GM23338 (cell line): ENCODE data around the gene PPP1R9B. TPM values are rescaled to one million over a fixed set of nuclear protein-coding genes. Genes with fewer than 3 reads are reported as not detected.

Source experiments
- ATAC-seq: fragments of 200-7000 bp; cut with Tn5 transposase; 3 replicates; pipeline ENCODE4 v1.9.1; 2020
- DNase-seq: peaks from one replicate; pipeline ENCODE4 v3.0.0-alpha.2; 2015; ENCODE audit warnings: low spot score
- H2AFZ ChIP-seq: fragments of 200-600 bp; sonication (generic); 2 replicates; pipeline ENCODE4 v1.8.0; 2016; ENCODE audit warnings: antibody characterized with exemption, mild to moderate bottlenecking, moderate library complexity
- H3F3A ChIP-seq: fragments of 200-600 bp; sonication (generic); replicated peaks from 2 replicates; pipeline ENCODE4 v1.8.0; 2017; ENCODE audit warnings: antibody characterized with exemption, mixed run types, low read depth
- H3K27ac ChIP-seq: fragments of 200-600 bp; sonication (generic); 2 replicates; pipeline ENCODE4 v1.6.1; 2016; ENCODE audit warnings: low read depth
- H3K27me3 ChIP-seq: fragments of 200-600 bp; sonication (generic); 2 replicates; pipeline ENCODE4 v1.8.0; 2016; ENCODE audit warnings: mild to moderate bottlenecking, mixed run types, moderate library complexity; ENCODE audit not compliant: insufficient read depth
- H3K36me3 ChIP-seq: fragments of 200-600 bp; sonication (generic); 2 replicates; pipeline ENCODE4 v1.8.0; 2016; ENCODE audit warnings: mild to moderate bottlenecking; ENCODE audit not compliant: insufficient read depth
- H3K4me1 ChIP-seq: fragments of 200-600 bp; sonication (generic); 2 replicates; pipeline ENCODE4 v1.8.0; 2016; ENCODE audit warnings: mild to moderate bottlenecking, moderate library complexity; ENCODE audit not compliant: insufficient read depth
- H3K4me2 ChIP-seq: fragments of 200-600 bp; sonication (generic); 2 replicates; pipeline ENCODE4 v1.7.1; 2017; ENCODE audit warnings: mixed run types
- H3K4me3 ChIP-seq: fragments of 200-600 bp; sonication (generic); 2 replicates; pipeline ENCODE4 v1.6.1; 2016; ENCODE audit warnings: mixed run types
- H3K79me2 ChIP-seq: fragments of 200-600 bp; sonication (generic); replicated peaks from 2 replicates; pipeline ENCODE4 v1.8.0; 2017; ENCODE audit warnings: mild to moderate bottlenecking; ENCODE audit not compliant: insufficient read depth
- H3K9me2 ChIP-seq: fragments of 200-600 bp; sonication (generic); 2 replicates; pipeline ENCODE4 v1.8.0; 2017; ENCODE audit not compliant: insufficient read depth
- H4K20me1 ChIP-seq: fragments of 200-600 bp; sonication (generic); replicated peaks from 2 replicates; pipeline ENCODE4 v1.8.0; 2017; ENCODE audit warnings: mild to moderate bottlenecking; ENCODE audit not compliant: insufficient read depth
- H3K27ac Mint-ChIP-seq: 2 replicates; pipeline ENCODE4 v1.8.0; 2020; ENCODE audit warnings: inconsistent platforms, mild to moderate bottlenecking, moderate library complexity, mixed read lengths
- H3K27me3 Mint-ChIP-seq: 3 replicates; pipeline ENCODE4 v1.8.0; 2022; ENCODE audit warnings: low read depth, mild to moderate bottlenecking, moderate library complexity, mixed read lengths, inconsistent platforms; ENCODE audit not compliant: insufficient read depth, poor library complexity
- H3K36me3 Mint-ChIP-seq: 3 replicates; pipeline ENCODE4 v1.8.0; 2021; ENCODE audit warnings: low read depth, mild to moderate bottlenecking, inconsistent platforms, moderate library complexity, mixed read lengths
- H3K4me1 Mint-ChIP-seq: 3 replicates; pipeline ENCODE4 v1.8.0; 2020; ENCODE audit warnings: mild to moderate bottlenecking, inconsistent platforms, mixed read lengths
- H3K4me3 Mint-ChIP-seq: 3 replicates; pipeline ENCODE4 v1.8.0; 2021; ENCODE audit warnings: moderate library complexity, mild to moderate bottlenecking, inconsistent platforms, mixed read lengths
- H3K9me3 Mint-ChIP-seq: 3 replicates; pipeline ENCODE4 v1.8.0; 2020; ENCODE audit warnings: moderate library complexity, mild to moderate bottlenecking, inconsistent platforms, mixed read lengths
- CREB1 ChIP-seq: fragments of 250-450 bp; sonication (Bioruptor Pico); IDR thresholded peaks from 2 replicates; pipeline ENCODE4 v1.5.0; 2020; ENCODE audit warnings: low read depth, mild to moderate bottlenecking, moderate library complexity
- EZH2 ChIP-seq: fragments of 200-600 bp; sonication (generic); IDR thresholded peaks from one replicate; pipeline ENCODE4 v1.8.0; 2017; ENCODE audit warnings: antibody characterized with exemption, mild to moderate bottlenecking, low read depth; ENCODE audit not compliant: unreplicated experiment
- EZH2phosphoT487 ChIP-seq: fragments of 200-600 bp; sonication (generic); IDR thresholded peaks from one replicate; pipeline ENCODE4 v1.8.1; 2018; ENCODE audit warnings: antibody characterized with exemption; ENCODE audit not compliant: unreplicated experiment
- JUNB ChIP-seq: IDR thresholded peaks from one replicate; pipeline ENCODE4 v1.6.1; 2016; ENCODE audit warnings: antibody characterized with exemption; ENCODE audit not compliant: unreplicated experiment
- NANOG ChIP-seq: IDR thresholded peaks from 2 replicates; pipeline ENCODE4 v1.6.1; 2016; ENCODE audit warnings: antibody characterized with exemption, borderline replicate concordance
- POLR2AphosphoS5 ChIP-seq: IDR thresholded peaks from 2 replicates; pipeline ENCODE4 v1.6.1; 2016; ENCODE audit warnings: antibody characterized with exemption, low read depth
- STAT1 ChIP-seq: IDR thresholded peaks from one replicate; pipeline ENCODE4 v1.6.1; 2016; ENCODE audit warnings: antibody characterized with exemption; ENCODE audit not compliant: unreplicated experiment
- ZNF114 ChIP-seq: fragments of 250-450 bp; sonication (Bioruptor Pico); IDR thresholded peaks from 2 replicates; pipeline ENCODE4 v1.5.0; 2020; ENCODE audit warnings: mild to moderate bottlenecking, moderate library complexity
- ZNF331 ChIP-seq: fragments of 250-450 bp; sonication (Bioruptor Pico); IDR thresholded peaks from 2 replicates; pipeline ENCODE4 v1.5.0; 2020; ENCODE audit warnings: low read depth, mild to moderate bottlenecking, moderate library complexity
- polyA plus RNA-seq: library from polyadenylated mRNA; unstranded; fragments of >200 nt; fragmentation: Nextera tagmentation; extraction: Ambion mirVana; gene quantifications from 2 replicates; pipeline ENCODE4 v1.2.1, GENCODE V29; 2016
- total RNA-seq: library from RNA; depleted of rRNA; stranded (reverse); fragments of >200 nt; shearing (Covaris generic); gene quantifications from 2 replicates; pipeline ENCODE4 v1.2.3, GENCODE V29; 2014
- TF ChIP-seq, protein P1 (sequence below): IDR thresholded peaks from 2 replicates; pipeline ENCODE4 v1.6.1; 2016; ENCODE audit warnings: antibody characterized with exemption
- TF ChIP-seq, protein P2 (sequence below): IDR thresholded peaks from one replicate; pipeline ENCODE4 v1.6.1; 2018; ENCODE audit warnings: antibody characterized with exemption; ENCODE audit not compliant: unreplicated experiment
- TF ChIP-seq, protein P3 (sequence below): fragments of 250-450 bp; sonication (Bioruptor Pico); IDR thresholded peaks from 2 replicates; pipeline ENCODE4 v1.5.0; 2020; ENCODE audit warnings: mild to moderate bottlenecking, moderate library complexity
- TF ChIP-seq, protein P4 (sequence below), 2 experiments: fragments of 200-600 bp in 1 of 2; sonication (generic) in 1 of 2; conservative IDR thresholded peaks; 2 replicates each; pipeline versions ENCODE4 v1.5.1 to v1.6.1; 2016 to 2017; ENCODE audit warnings: antibody characterized with exemption in 2 of 2, low read depth in 2 of 2, mild to moderate bottlenecking in 2 of 2, moderate library complexity in 1 of 2

Gene PPP1R9B
- total and polyA plus RNA-seq, 2 experiments from 2014 or later = 2.1 to 10.5 TPM

DNA sequence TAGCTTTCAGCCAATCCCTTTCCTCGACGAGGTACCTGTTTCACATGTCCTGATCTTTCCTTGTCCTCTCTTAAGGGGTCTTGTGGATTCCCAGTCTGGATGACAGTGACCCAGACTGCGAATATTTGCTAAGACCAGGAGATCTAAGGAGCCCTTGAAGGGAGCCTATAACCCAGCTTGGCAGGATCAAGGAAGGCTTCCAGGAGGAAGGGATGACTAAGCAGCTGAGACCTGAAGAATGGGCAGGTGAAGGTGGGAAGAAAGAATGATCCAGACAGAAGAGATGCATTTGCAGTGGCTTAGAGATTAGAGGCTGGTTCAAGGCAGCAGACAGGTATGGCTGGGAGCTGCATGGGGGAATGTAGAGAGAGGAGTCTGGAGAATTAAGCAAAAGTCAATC is 57.2 kb downstream of the PPP1R9B start:
- no peaks in the 10 kb centered on the region for H3K27me3 ChIP-seq
- H3F3A ChIP-seq = no peaks in the 10 kb centered on the region
- H3K4me1 Mint-ChIP-seq = peaks cover 5% of the 10 kb centered on the region
- H3K4me1 ChIP-seq = no peaks in the 10 kb centered on the region
- ATAC-seq (no peak), DNase-seq (no peak)
- TF ChIP-seq, protein P1, sequence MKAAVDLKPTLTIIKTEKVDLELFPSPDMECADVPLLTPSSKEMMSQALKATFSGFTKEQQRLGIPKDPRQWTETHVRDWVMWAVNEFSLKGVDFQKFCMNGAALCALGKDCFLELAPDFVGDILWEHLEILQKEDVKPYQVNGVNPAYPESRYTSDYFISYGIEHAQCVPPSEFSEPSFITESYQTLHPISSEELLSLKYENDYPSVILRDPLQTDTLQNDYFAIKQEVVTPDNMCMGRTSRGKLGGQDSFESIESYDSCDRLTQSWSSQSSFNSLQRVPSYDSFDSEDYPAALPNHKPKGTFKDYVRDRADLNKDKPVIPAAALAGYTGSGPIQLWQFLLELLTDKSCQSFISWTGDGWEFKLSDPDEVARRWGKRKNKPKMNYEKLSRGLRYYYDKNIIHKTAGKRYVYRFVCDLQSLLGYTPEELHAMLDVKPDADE = no peak
- TF ChIP-seq POLR2AphosphoS5 (no peak), NANOG (no peak), JUNB (no peak), CREB1 (CRISPR knock-in tag) (no peak), EZH2 (no peak), STAT1 (no peak), ZNF331 (CRISPR knock-in tag) (no peak), ZNF114 (CRISPR knock-in tag) (no peak), EZH2phosphoT487 (no peak)
- TF ChIP-seq, protein P2, sequence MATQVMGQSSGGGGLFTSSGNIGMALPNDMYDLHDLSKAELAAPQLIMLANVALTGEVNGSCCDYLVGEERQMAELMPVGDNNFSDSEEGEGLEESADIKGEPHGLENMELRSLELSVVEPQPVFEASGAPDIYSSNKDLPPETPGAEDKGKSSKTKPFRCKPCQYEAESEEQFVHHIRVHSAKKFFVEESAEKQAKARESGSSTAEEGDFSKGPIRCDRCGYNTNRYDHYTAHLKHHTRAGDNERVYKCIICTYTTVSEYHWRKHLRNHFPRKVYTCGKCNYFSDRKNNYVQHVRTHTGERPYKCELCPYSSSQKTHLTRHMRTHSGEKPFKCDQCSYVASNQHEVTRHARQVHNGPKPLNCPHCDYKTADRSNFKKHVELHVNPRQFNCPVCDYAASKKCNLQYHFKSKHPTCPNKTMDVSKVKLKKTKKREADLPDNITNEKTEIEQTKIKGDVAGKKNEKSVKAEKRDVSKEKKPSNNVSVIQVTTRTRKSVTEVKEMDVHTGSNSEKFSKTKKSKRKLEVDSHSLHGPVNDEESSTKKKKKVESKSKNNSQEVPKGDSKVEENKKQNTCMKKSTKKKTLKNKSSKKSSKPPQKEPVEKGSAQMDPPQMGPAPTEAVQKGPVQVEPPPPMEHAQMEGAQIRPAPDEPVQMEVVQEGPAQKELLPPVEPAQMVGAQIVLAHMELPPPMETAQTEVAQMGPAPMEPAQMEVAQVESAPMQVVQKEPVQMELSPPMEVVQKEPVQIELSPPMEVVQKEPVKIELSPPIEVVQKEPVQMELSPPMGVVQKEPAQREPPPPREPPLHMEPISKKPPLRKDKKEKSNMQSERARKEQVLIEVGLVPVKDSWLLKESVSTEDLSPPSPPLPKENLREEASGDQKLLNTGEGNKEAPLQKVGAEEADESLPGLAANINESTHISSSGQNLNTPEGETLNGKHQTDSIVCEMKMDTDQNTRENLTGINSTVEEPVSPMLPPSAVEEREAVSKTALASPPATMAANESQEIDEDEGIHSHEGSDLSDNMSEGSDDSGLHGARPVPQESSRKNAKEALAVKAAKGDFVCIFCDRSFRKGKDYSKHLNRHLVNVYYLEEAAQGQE = no peak
- TF ChIP-seq, protein P3, sequence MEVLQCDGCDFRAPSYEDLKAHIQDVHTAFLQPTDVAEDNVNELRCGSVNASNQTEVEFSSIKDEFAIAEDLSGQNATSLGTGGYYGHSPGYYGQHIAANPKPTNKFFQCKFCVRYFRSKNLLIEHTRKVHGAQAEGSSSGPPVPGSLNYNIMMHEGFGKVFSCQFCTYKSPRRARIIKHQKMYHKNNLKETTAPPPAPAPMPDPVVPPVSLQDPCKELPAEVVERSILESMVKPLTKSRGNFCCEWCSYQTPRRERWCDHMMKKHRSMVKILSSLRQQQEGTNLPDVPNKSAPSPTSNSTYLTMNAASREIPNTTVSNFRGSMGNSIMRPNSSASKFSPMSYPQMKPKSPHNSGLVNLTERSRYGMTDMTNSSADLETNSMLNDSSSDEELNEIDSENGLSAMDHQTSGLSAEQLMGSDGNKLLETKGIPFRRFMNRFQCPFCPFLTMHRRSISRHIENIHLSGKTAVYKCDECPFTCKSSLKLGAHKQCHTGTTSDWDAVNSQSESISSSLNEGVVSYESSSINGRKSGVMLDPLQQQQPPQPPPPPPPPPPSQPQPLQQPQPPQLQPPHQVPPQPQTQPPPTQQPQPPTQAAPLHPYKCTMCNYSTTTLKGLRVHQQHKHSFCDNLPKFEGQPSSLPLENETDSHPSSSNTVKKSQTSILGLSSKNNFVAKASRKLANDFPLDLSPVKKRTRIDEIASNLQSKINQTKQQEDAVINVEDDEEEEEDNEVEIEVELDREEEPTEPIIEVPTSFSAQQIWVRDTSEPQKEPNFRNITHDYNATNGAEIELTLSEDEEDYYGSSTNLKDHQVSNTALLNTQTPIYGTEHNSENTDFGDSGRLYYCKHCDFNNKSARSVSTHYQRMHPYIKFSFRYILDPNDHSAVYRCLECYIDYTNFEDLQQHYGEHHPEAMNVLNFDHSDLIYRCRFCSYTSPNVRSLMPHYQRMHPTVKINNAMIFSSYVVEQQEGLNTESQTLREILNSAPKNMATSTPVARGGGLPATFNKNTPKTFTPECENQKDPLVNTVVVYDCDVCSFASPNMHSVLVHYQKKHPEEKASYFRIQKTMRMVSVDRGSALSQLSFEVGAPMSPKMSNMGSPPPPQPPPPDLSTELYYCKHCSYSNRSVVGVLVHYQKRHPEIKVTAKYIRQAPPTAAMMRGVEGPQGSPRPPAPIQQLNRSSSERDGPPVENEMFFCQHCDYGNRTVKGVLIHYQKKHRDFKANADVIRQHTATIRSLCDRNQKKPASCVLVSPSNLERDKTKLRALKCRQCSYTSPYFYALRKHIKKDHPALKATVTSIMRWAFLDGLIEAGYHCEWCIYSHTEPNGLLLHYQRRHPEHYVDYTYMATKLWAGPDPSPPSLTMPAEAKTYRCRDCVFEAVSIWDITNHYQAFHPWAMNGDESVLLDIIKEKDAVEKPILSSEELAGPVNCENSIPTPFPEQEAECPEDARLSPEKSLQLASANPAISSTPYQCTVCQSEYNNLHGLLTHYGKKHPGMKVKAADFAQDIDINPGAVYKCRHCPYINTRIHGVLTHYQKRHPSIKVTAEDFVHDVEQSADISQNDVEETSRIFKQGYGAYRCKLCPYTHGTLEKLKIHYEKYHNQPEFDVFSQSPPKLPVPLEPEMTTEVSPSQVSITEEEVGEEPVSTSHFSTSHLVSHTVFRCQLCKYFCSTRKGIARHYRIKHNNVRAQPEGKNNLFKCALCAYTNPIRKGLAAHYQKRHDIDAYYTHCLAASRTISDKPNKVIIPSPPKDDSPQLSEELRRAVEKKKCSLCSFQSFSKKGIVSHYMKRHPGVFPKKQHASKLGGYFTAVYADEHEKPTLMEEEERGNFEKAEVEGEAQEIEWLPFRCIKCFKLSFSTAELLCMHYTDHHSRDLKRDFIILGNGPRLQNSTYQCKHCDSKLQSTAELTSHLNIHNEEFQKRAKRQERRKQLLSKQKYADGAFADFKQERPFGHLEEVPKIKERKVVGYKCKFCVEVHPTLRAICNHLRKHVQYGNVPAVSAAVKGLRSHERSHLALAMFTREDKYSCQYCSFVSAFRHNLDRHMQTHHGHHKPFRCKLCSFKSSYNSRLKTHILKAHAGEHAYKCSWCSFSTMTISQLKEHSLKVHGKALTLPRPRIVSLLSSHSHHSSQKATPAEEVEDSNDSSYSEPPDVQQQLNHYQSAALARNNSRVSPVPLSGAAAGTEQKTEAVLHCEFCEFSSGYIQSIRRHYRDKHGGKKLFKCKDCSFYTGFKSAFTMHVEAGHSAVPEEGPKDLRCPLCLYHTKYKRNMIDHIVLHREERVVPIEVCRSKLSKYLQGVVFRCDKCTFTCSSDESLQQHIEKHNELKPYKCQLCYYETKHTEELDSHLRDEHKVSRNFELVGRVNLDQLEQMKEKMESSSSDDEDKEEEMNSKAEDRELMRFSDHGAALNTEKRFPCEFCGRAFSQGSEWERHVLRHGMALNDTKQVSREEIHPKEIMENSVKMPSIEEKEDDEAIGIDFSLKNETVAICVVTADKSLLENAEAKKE (CRISPR knock-in tag) = no peak
- TF ChIP-seq, protein P4, sequence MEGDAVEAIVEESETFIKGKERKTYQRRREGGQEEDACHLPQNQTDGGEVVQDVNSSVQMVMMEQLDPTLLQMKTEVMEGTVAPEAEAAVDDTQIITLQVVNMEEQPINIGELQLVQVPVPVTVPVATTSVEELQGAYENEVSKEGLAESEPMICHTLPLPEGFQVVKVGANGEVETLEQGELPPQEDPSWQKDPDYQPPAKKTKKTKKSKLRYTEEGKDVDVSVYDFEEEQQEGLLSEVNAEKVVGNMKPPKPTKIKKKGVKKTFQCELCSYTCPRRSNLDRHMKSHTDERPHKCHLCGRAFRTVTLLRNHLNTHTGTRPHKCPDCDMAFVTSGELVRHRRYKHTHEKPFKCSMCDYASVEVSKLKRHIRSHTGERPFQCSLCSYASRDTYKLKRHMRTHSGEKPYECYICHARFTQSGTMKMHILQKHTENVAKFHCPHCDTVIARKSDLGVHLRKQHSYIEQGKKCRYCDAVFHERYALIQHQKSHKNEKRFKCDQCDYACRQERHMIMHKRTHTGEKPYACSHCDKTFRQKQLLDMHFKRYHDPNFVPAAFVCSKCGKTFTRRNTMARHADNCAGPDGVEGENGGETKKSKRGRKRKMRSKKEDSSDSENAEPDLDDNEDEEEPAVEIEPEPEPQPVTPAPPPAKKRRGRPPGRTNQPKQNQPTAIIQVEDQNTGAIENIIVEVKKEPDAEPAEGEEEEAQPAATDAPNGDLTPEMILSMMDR (conservative IDR thresholded peaks at IDR 0.05; ENCODE audit: low read depth in 2 of 2) = no peak
- H3K9me2 ChIP-seq = no peaks in the 10 kb centered on the region
- peaks cover 12% of the 10 kb centered on the region for H3K27me3 Mint-ChIP-seq
- H3K9me3 Mint-ChIP-seq = no peaks in the 10 kb centered on the region; the same call in 2 of the 3 replicates
- no peaks in the 10 kb centered on the region; the same call in 2 of the 3 replicates for H3K36me3 Mint-ChIP-seq
- no peaks in the 10 kb centered on the region for H4K20me1 ChIP-seq
- H2AFZ ChIP-seq = no peak overlapping the region
- H3K36me3 ChIP-seq = no peaks in the 10 kb centered on the region
- no peak overlapping the region for H3K4me3 ChIP-seq
- no peak overlapping the region for H3K27ac Mint-ChIP-seq
- no peak overlapping the region; the same call in 2 of the 3 replicates for H3K4me3 Mint-ChIP-seq
- no peak overlapping the region for H3K27ac ChIP-seq
- no peak overlapping the region for H3K4me2 ChIP-seq
- no peaks in the 10 kb centered on the region for H3K79me2 ChIP-seq
